Hematopoietic multipotent progenitor cell treated with erythropoietin and hydrocortisone succinate and interleukin-3 and kit ligand, for 15 days (in vitro differentiated cells): ENCODE data around the gene DPP4.
"Not testable (repeated sequence)": the region's sequence is repeated elsewhere in the genome, so short reads cannot be mapped to it uniquely, and the experiment has no call there.

ENCODE experiments used
- DNase-seq: peaks from one replicate; pipeline ENCODE4 v3.0.0-alpha.2; 2015; ENCODE audit warnings: low spot score

The DPP4 gene

GRCh38 chr2:161988589-161988988 lies 85.4 kb downstream of the DPP4 start:
- no peak for DNase-seq

- DNase-seq: no peak
Measured at GRCh38 chr2:161987311-161987710, 86.7 kb downstream of the DPP4 start.

GRCh38 chr2:161983866-161984265 lies 90.1 kb downstream of the DPP4 start:
- DNase-seq: no peak

DNA sequence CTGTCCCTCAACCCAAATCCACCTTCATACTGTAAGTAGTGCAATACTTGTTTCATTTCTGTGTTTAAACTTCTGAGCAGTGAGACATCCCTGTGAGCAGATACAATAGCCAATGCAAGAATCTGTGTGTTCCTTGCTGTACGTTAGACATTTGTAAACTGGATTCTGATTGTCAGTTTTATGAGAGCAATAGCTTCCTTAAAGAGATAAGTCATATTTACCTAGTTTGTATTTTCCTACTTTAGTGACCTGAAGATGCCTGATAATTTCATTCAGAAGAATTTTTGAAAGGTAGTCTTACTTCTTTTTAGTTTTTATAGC lies 90.7 kb downstream of the DPP4 start:
- DNase-seq: no peak

GRCh38 chr2:161982548-161983330 lies 91.3 kb downstream of the DPP4 start:
- no peak for DNase-seq

- DNase-seq: no peak
Measured at GRCh38 chr2:161981679-161982250, 92.2 kb downstream of the DPP4 start.

DNA sequence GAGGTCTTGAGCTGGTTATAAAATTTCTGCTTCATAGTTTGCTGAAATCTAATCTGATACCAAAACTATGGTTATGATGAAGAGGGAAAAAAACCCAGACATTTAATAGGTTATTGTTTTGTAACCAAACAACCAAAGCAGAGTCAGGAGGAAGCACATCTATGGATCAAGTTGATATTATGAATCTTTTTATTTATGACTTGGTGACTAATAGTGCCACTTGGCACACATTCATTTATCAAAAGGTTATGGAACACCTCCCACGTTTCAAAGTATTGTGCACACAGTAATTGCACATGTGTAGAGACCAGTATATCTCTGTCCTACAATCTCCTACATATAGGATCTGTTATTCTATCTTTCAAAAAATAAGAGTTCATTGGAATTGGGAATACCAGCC lies 93.0 kb downstream of the DPP4 start:
- no peak for DNase-seq

DNA sequence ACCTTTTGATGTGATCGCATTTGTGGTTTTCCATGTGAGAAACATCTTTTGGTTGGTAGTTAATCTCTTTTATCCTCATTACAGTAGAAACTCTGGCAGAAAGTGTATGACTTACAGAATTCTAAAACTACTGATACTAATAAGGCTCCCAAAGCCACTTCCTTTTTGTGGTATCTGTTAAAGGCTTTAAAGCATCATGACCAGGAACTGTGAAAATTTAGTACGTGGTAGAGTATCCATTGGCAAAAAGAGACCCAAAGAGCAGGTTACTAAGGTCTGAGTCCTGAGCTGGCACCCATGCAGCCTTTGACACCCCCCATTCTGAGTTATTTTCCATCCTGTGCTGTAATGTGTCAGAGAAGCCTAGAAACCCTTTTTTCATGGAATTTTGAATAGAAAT lies 94.5 kb downstream of the DPP4 start:
- DNase-seq: no peak

DNA sequence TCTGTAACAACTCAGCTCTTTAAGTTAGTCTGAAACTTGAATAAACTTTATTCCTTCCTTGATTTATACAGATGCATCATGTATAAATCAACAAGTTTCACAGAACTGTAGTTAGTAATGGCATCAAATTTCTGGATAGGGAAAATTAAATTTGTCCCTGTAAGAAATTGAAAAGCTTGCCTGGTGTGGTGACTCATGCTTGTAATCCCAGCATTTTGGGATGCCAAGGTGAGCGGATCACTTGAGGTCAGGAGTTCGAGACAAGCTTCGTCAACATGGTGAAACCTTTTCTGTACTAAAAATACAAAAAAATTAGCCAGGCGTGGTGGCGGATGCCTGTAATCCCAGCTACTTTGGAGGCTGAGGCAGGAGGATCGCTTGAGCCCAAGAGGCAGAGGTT lies 96.1 kb downstream of the DPP4 start:
- DNase-seq: not testable (repeated sequence)

- no peak for DNase-seq
Measured at GRCh38 chr2:161976917-161977316, 97.1 kb downstream of the DPP4 start.

GRCh38 chr2:161976295-161976694 lies 97.7 kb downstream of the DPP4 start:
- no peak for DNase-seq

DNA sequence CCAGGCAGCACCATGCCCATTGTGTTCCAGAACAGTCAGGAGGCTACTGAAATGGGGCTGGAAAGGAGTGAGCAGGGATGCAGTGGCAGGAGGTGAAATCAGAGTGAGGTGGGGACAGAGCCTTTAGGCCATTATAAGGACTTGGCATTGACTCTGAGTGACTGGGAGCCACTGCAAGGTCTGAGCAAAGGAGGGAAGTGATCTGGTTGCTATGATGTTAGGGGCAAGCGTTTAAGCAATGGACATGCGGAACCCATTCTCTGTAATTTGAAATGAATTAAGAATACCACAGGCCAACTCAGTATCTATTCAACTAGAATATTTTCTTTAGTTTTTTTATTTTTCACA lies 98.2 kb downstream of the DPP4 start:
- DNase-seq: no peak

DNA sequence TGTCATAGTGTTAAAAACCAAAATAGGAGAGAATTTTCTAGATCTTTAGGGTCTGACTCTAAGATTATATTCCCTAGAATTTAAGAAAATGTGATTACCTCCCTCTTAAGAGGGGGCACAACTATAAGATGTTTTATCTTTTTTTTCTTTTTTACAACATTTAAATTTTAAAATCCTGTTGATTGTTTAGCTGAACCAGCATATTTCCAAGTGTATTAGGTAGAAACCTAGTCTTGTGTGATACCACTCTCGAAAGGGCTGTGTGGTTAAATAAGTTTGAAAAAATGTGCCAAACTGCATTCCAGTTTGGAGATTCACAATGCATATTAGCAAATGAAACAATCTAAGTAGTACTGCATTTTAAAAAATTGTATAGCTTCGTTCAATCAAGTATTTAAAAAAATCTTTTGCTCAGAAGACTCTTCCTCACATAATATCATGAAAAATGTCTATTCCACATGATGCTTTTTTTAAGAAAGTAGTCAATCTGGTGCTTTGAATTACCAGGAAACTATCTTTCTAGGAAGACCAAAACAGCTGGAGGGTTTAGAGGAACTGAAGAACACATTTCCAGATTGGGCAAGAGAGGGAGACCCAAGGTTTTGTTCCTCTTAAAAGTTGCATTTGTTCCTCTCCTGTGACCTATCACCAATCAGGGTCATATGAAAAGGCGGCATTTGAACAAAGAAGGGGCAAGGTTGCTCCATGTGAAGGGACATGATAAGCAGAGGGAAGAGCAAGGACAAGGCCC lies 98.8 kb downstream of the DPP4 start:
- DNase-seq: no peak

GRCh38 chr2:161974461-161974860 lies 99.6 kb downstream of the DPP4 start:
- DNase-seq: no peak

DNA sequence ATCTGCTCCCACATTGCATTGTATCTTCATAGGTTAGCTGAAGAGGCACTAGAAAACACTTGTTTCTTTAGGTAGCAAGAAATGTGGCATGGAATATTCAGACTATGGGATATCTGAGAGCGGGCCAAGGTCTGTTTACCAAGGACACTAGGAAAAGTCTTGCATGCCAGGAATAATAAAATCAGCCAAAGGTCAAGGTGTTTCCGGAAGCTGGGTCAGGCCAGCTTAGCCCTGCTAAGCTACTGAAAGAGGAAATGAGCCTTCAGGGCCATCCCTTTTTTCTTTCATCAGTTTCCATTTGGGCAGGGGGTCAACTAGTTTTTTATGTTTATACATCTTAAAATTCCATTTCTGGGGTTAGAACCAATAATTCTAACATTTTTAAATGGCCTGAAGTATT lies 101.1 kb downstream of the DPP4 start:
- DNase-seq: no peak

DNA sequence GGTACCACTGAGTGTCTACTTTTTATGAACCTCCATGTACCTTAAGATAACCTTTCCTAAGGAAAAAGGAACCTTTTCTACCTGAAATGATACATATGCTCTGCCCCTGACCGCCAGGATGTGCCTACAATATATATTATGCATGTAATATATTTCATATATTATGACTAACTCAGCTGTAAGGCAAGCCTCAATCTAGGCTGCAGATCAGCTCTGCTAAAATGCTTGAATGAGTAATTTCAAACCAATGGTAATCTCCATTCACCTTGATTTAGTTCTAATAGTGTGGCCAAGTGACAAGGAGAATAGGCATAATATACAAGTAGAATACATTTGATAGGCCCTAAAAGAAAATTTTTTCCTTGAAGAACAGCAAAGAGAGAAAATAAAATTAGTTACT lies 101.8 kb downstream of the DPP4 start:
- DNase-seq: no peak

GRCh38 chr2:161971551-161971950 lies 102.5 kb downstream of the DPP4 start:
- DNase-seq: no peak

DNA sequence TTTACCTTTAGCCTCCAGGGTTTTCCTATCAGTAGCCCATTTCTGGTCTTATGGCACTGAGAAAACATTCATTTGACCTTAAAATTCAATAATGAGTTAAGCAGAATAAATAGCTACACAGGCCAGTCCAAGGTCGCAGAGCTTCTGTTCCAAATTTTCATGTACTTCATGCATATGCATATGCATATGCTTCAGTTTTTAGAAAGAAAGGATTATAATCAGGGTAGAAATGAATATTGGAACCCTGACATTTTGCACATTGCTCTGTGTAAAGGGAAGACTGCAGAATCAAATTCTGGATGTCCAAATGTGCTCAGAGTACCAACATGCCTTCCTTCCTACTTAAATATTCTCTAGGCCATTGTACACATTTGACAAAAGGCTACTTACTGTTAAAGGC lies 104.9 kb downstream of the DPP4 start:
- DNase-seq: no peak

- no peak for DNase-seq
Measured at GRCh38 chr2:161965994-161966393, 108.0 kb downstream of the DPP4 start.

DNA sequence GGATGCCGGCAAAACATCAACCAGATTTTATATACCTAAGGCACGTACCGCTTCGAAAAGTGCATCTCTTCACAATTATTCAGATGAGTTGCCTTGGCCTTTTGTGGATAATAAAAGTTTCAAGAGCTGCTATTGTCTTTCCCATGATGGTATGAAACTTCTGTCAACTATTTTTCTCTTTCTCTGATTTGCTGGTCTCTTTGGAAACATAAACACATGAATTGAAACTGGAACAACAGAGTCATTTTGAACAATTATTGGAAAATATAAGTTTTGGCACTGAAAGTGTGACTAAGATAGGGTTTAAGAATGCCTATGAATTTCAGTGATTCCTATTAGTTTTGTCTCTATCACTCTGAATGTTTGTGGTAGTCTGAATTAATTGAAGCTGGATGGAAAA lies 109.9 kb downstream of the DPP4 start:
- DNase-seq: no peak

- no peak for DNase-seq
Measured at GRCh38 chr2:161962160-161962559, 111.9 kb downstream of the DPP4 start.

DNA sequence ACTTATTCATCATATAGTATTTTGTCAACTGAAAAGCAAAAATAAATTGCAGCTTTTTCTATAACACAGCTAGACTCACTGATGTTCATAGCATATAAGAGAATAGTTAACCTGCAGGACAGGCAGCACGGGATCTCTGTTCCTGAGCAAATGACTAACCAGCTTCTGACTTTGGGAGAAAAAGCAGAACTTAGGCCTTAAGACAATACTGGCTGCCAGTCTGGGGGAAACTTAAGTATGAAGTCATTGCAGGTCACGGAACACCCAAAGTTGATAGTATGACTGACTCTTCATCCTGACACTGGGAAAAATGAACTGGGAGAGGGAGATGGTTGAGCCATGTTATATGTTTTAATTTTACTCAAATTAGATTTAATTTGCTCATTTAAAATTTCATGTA lies 113.0 kb downstream of the DPP4 start:
- DNase-seq: no peak

- DNase-seq: no peak
Measured at GRCh38 chr2:161956738-161957137, 117.3 kb downstream of the DPP4 start.

DNA sequence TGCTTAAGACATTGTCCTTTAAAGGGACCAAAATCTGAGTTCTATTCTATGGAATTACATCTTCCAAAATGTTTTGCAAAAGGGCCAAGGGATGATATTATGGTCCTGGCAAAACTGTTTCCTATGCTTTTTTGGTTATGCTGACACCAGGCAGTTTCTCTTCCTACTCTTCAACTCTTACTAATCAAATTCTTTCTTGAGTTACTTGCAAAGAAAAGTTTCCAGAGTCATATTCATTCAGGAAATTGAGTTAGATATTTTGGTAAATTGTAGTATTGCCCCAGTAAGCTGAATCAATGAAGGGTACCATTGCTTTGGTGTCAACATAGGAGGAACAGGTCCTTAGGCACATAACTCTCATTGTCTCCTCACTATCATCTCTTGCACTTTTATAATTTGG lies 118.8 kb downstream of the DPP4 start:
- DNase-seq: no peak
